Endothelial cell of umbilical vein (primary cell): Measurements from ENCODE around the gene CCNC. TPM values are rescaled to one million over a fixed set of nuclear protein-coding genes. Genes with fewer than 3 reads are reported as not detected.

ENCODE experiments used
- BruUV-seq: library from RNA; stranded (reverse); fragments of 400-500 nt; replicated peaks from 2 replicates; lab custom pipeline; 2021; lab: Mats Ljungman, UMichigan
- CTCF ChIA-PET: fragments of 300-600, 350-600 bp; sonication (Branson Sonifier 250); formaldehyde crosslinking; loops from one replicate; lab custom pipeline; 2021; ENCODE audit warnings: antibody characterized with exemption, inconsistent platforms; lab: Charles Lee
- POLR2A ChIA-PET: fragments of 300-600, 350-600 bp; sonication (Branson Sonifier 250); formaldehyde crosslinking; loops from one replicate; lab custom pipeline; 2021; ENCODE audit warnings: antibody characterized with exemption, inconsistent platforms; lab: Charles Lee
- DNase-seq: peaks from one replicate; pipeline ENCODE4 v3.0.0-alpha.2; 2011; ENCODE audit warnings: low read depth, low spot score
- FAIRE-seq: peaks from 2 replicates; lab custom pipeline; 2011; peaks lifted over from hg19 to GRCh38; lab: Jason Lieb, UNC
- H2AFZ ChIP-seq: 2 replicates; pipeline ENCODE4 v1.6.0; 2012; ENCODE audit warnings: low read depth, low read length, control low read depth, inconsistent platforms
- H3K27ac ChIP-seq: 2 replicates; pipeline ENCODE4 v1.5.1; 2011; ENCODE audit warnings: low read depth, mild to moderate bottlenecking, control low read depth, low read length, moderate library complexity; ENCODE audit not compliant: insufficient read depth
- H3K27me3 ChIP-seq, 2 experiments: 2 replicates each; pipeline versions ENCODE4 v1.6.0 to v1.6.1; 2011; ENCODE audit warnings: low read length in 2 of 2, mixed read lengths in 1 of 2; ENCODE audit not compliant: control insufficient read depth in 2 of 2, insufficient read depth in 2 of 2
- H3K36me3 ChIP-seq, 2 experiments: 2 replicates in 1 of 2; 3 replicates in 1 of 2; pipeline ENCODE4 v1.5.1; 2011; ENCODE audit warnings: low read length in 2 of 2, mild to moderate bottlenecking in 1 of 2, moderate library complexity in 1 of 2; ENCODE audit not compliant: control insufficient read depth in 2 of 2, insufficient read depth in 2 of 2; ENCODE audit errors: extremely low read depth in 1 of 2
- H3K4me1 ChIP-seq: 3 replicates; pipeline ENCODE4 v1.5.1; 2011; ENCODE audit warnings: mild to moderate bottlenecking, low read length; ENCODE audit not compliant: control insufficient read depth, insufficient read depth; ENCODE audit errors: extremely low read depth
- H3K4me2 ChIP-seq: 2 replicates; pipeline ENCODE4 v1.6.1; 2011; ENCODE audit warnings: low read length, control low read depth, mixed read lengths; ENCODE audit not compliant: insufficient read depth
- H3K4me3 ChIP-seq, 3 experiments: fragments of 200-600 bp in 1 of 3; sonication (generic), shearing (Covaris generic) in 1 of 3; replicated peaks in 1 of 3; 2 replicates each; pipeline ENCODE4 v1.5.1; 2011 to 2016; ENCODE audit warnings: control low read depth in 3 of 3, low read length in 3 of 3, mild to moderate bottlenecking in 2 of 3, inconsistent platforms in 1 of 3, low read depth in 1 of 3, moderate library complexity in 1 of 3; ENCODE audit not compliant: insufficient read depth in 1 of 3
- H3K79me2 ChIP-seq: 2 replicates; pipeline ENCODE4 v1.6.0; 2012; ENCODE audit warnings: low read length, inconsistent platforms; ENCODE audit not compliant: control insufficient read depth, insufficient read depth
- H3K9ac ChIP-seq: replicated peaks from 2 replicates; pipeline ENCODE3; 2011; ENCODE audit warnings: low read length, control low read depth; ENCODE audit not compliant: insufficient read depth; ENCODE audit errors: extremely low read depth
- H3K9me1 ChIP-seq: replicated peaks from 3 replicates; pipeline ENCODE4 v1.6.0; 2011; ENCODE audit warnings: mild to moderate bottlenecking, low read length; ENCODE audit not compliant: control insufficient read depth, insufficient read depth; ENCODE audit errors: extremely low read depth
- H3K9me3 ChIP-seq: replicated peaks from 2 replicates; pipeline ENCODE4 v1.5.1; 2012; ENCODE audit warnings: low read length, inconsistent platforms; ENCODE audit not compliant: control insufficient read depth, insufficient read depth
- H4K20me1 ChIP-seq: replicated peaks from 2 replicates; pipeline ENCODE3; 2011; ENCODE audit warnings: mild to moderate bottlenecking, low read length; ENCODE audit not compliant: control insufficient read depth, insufficient read depth; ENCODE audit errors: extremely low read depth
- EZH2 ChIP-seq: IDR thresholded peaks from 2 replicates; pipeline ENCODE4 v1.6.1; 2012; ENCODE audit warnings: borderline replicate concordance, low read depth, mild to moderate bottlenecking, moderate library complexity, low read length, inconsistent platforms; ENCODE audit not compliant: severe bottlenecking
- FOS ChIP-seq: IDR thresholded peaks from 2 replicates; pipeline ENCODE4 v1.6.1; 2011; ENCODE audit warnings: mild to moderate bottlenecking, low read length, moderate library complexity, borderline replicate concordance; ENCODE audit not compliant: insufficient read depth
- GATA2 ChIP-seq: IDR thresholded peaks from 2 replicates; pipeline ENCODE4 v1.7.0; 2011; ENCODE audit warnings: low read depth, mild to moderate bottlenecking, moderate library complexity, mixed read lengths, low read length; ENCODE audit not compliant: insufficient read length, insufficient read depth
- JUN ChIP-seq: IDR thresholded peaks from 2 replicates; pipeline ENCODE4 v1.6.1; 2011; ENCODE audit warnings: borderline replicate concordance, low read depth; ENCODE audit not compliant: insufficient read length, insufficient read depth
- MYC ChIP-seq: IDR thresholded peaks from one replicate; pipeline ENCODE4 v1.6.1; 2011; ENCODE audit warnings: mild to moderate bottlenecking, low read depth, low read length
- POLR2A ChIP-seq: IDR thresholded peaks from 2 replicates; pipeline ENCODE4 v1.6.1; 2012; ENCODE audit warnings: low read depth, mild to moderate bottlenecking, control low read depth, low read length
- POLR2AphosphoS5 ChIP-seq: IDR thresholded peaks from 2 replicates; pipeline ENCODE4 v1.6.1; 2012; ENCODE audit warnings: low read depth, mild to moderate bottlenecking, control low read depth, low read length, moderate library complexity; ENCODE audit not compliant: insufficient read depth
- dilution Hi-C: fragments of 300-500 bp; cut with MboI; formaldehyde crosslinking; loops from one replicate; pipeline ENCODE4 v1.15.0; 2019; ENCODE audit warnings: low sequenced_read_pairs; ENCODE audit not compliant: extremely low pct_ligation_motif_present
- intact Hi-C: fragments of 100-400 bp; cut with micrococcal nuclease; formaldehyde crosslinking; loops from one replicate; pipeline ENCODE4 v1.10.0; 2022
- polyA plus RNA-seq, 4 experiments: library from polyadenylated mRNA; depleted of rRNA in 3 of 4; stranded (reverse) in 3 of 4; unstranded in 1 of 4; fragments of >200 nt; gene quantifications; 2 replicates each; pipeline versions ENCODE4 v1.2.1 to v1.2.3, GENCODE V29; 2011 to 2012; ENCODE audit warnings: missing spikeins in 1 of 4
- total RNA-seq: library from RNA; stranded (reverse); gene quantifications from 2 replicates; pipeline ENCODE4 v1.2.3, GENCODE V29; 2021
- TF ChIP-seq, protein P1 (sequence below), 2 donors: IDR thresholded peaks; 1 replicate in 1 of 2; 2 replicates in 1 of 2; pipeline ENCODE4 v1.5.1; 2011; ENCODE audit warnings: low read length in 2 of 2, mild to moderate bottlenecking in 2 of 2, moderate library complexity in 2 of 2, control low read depth in 1 of 2, inconsistent platforms in 1 of 2, low read depth in 1 of 2; ENCODE audit not compliant: insufficient read depth in 1 of 2; ENCODE audit errors: extremely low read depth in 1 of 2
- TF ChIP-seq, protein P2 (sequence below): IDR thresholded peaks from 2 replicates; pipeline ENCODE4 v1.6.1; 2011; ENCODE audit not compliant: insufficient read depth, insufficient read length

The CCNC gene
- total and polyA plus RNA-seq, 2 donors (not counting 3 experiments of a cell fraction or from before 2014, with no cell fraction given) = 18.2 to 53.5 TPM

- CTCF ChIA-PET = interaction anchor here (0.7 to 4.3 kb wide), 7 partner anchors 21 to 280 kb away, joined by 3 to 27 read pairs (median 3); no protein-coding TSS in a partner anchor
- no peaks in the 10 kb centered on the region for H3K9me1 ChIP-seq
- dilution Hi-C loops (no loop called here), intact Hi-C loops (loop anchor here (1.0 kb wide), 2 partner anchors 19 to 159 kb away; partner anchors contain the start of gene CCNC)
- H4K20me1 ChIP-seq = no peaks in the 10 kb centered on the region
- POLR2A ChIA-PET = no interaction called here
- H3K27ac ChIP-seq = no peak overlapping the region
- no peaks in the 10 kb centered on the region for H3K9me3 ChIP-seq
- H3K36me3 ChIP-seq = no peaks in the 10 kb centered on the region
- no peak for TF ChIP-seq POLR2A
- TF ChIP-seq EZH2 = no peak
- TF ChIP-seq JUN = no peak
- TF ChIP-seq POLR2AphosphoS5 = no peak
- H3K9ac ChIP-seq = no peak overlapping the region
- no peak overlapping the region for H3K4me2 ChIP-seq
- peaks cover 8% of the 10 kb centered on the region for H3K4me1 ChIP-seq
- no TSS peak for BruUV-seq
- FAIRE-seq = no peak
- H3K4me3 ChIP-seq = no peak overlapping the region
- H3K79me2 ChIP-seq = no peaks in the 10 kb centered on the region
- H2AFZ ChIP-seq = no peak overlapping the region
- H3K27me3 ChIP-seq = peaks cover 66 to 72% of the 10 kb centered on the region in 2 experiments
- no peak for DNase-seq
Observed at GRCh38 chr6:99587792-99588191, 19.3 kb upstream of the CCNC start.

DNA sequence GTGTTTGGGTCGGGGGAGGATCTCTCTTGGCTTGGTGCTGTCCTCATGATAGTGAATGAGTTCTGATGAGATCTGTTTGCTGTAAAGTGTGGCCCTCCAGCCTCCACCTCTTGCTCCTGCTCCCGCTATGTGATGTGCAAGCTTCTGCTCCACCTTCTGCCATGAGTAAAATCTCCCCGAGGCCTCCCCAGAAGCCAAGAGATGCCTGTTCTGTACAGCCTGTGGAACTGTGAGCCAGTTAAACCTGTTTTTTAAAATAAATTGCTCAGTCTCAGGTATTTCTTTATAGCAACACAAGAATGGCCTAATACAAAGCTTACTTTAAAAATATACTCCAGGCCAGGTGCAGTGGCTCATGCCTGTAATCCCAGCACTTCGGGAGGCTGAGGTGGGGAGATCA lies 11.3 kb upstream of the CCNC start:
- Histone ChIP-seq H3K9me3 (no peaks in the 10 kb centered on the region), H3K4me1 (no peaks in the 10 kb centered on the region), H3K4me2 (no peak overlapping the region), H3K27ac (no peak overlapping the region), H3K9me1 (no peaks in the 10 kb centered on the region), H3K4me3 (no peak overlapping the region), H3K27me3 (peaks cover 2 to 9% of the 10 kb centered on the region in 2 experiments), H3K79me2 (no peaks in the 10 kb centered on the region), H3K9ac (no peak overlapping the region), H3K36me3 (no peaks in the 10 kb centered on the region), H4K20me1 (no peaks in the 10 kb centered on the region), H2AFZ (no peak overlapping the region)
- no peak for TF ChIP-seq POLR2A
- no peak for TF ChIP-seq FOS
- TF ChIP-seq JUN = no peak
- TF ChIP-seq, protein P1, sequence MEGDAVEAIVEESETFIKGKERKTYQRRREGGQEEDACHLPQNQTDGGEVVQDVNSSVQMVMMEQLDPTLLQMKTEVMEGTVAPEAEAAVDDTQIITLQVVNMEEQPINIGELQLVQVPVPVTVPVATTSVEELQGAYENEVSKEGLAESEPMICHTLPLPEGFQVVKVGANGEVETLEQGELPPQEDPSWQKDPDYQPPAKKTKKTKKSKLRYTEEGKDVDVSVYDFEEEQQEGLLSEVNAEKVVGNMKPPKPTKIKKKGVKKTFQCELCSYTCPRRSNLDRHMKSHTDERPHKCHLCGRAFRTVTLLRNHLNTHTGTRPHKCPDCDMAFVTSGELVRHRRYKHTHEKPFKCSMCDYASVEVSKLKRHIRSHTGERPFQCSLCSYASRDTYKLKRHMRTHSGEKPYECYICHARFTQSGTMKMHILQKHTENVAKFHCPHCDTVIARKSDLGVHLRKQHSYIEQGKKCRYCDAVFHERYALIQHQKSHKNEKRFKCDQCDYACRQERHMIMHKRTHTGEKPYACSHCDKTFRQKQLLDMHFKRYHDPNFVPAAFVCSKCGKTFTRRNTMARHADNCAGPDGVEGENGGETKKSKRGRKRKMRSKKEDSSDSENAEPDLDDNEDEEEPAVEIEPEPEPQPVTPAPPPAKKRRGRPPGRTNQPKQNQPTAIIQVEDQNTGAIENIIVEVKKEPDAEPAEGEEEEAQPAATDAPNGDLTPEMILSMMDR (IDR thresholded peaks at IDR 0.05; ENCODE audit: extremely low read depth in 1 of 2, insufficient read depth in 1 of 2, low read depth in 1 of 2, low read length in 2 of 2) = no peak
- no peak for TF ChIP-seq MYC
- TF ChIP-seq POLR2AphosphoS5 = no peak
- TF ChIP-seq GATA2 = no peak
- TF ChIP-seq EZH2 = no peak
- TF ChIP-seq, protein P2, sequence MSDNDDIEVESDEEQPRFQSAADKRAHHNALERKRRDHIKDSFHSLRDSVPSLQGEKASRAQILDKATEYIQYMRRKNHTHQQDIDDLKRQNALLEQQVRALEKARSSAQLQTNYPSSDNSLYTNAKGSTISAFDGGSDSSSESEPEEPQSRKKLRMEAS = no peak
- intact Hi-C loops = no loop called here
- ChIA-PET CTCF (no interaction called here), POLR2A (no interaction called here)
- dilution Hi-C loops = no loop called here
- FAIRE-seq (no peak), DNase-seq (no peak)
- BruUV-seq = no TSS peak
